Mesenchymal stem cell (in vitro differentiated cells and primary cell): ENCODE measurements around the gene CLDN3.
"Not testable (repeated sequence)": the region's sequence is repeated elsewhere in the genome, so short reads cannot be mapped to it uniquely, and the experiment has no call there.

Experiments used
- DNase-seq: peaks from one replicate; pipeline ENCODE4 v3.0.0-alpha.2; 2013
- H2AFZ ChIP-seq: one replicate; pipeline ENCODE4 v1.6.1; 2013; ENCODE audit warnings: low read depth, mild to moderate bottlenecking, control low read depth, inconsistent platforms, low read length, moderate library complexity
- H2AK5ac ChIP-seq: 2 replicates; pipeline ENCODE4 v1.6.1; 2013; ENCODE audit warnings: low read length, moderate library complexity, mild to moderate bottlenecking, inconsistent platforms; ENCODE audit not compliant: severe bottlenecking
- H2BK120ac ChIP-seq: one replicate; pipeline ENCODE4 v1.6.1; 2013; ENCODE audit warnings: low read depth, mild to moderate bottlenecking, inconsistent platforms, low read length, moderate library complexity
- H2BK12ac ChIP-seq, 2 experiments: one replicate each; pipeline ENCODE4 v1.6.1; 2013; ENCODE audit warnings: inconsistent platforms in 2 of 2, low read length in 2 of 2, mild to moderate bottlenecking in 2 of 2, moderate library complexity in 2 of 2, control low read depth in 1 of 2
- H2BK15ac ChIP-seq: one replicate; pipeline ENCODE4 v1.6.1; 2013; ENCODE audit warnings: mild to moderate bottlenecking, low read depth, inconsistent platforms; ENCODE audit not compliant: poor library complexity, severe bottlenecking
- H2BK5ac ChIP-seq: 2 replicates; pipeline ENCODE4 v1.6.1; 2013; ENCODE audit warnings: low read depth, mild to moderate bottlenecking, low read length, control low read depth, inconsistent platforms; ENCODE audit not compliant: poor library complexity, severe bottlenecking
- H3K14ac ChIP-seq, 2 experiments: one replicate each; pipeline ENCODE4 v1.6.1; 2013; ENCODE audit warnings: inconsistent platforms in 2 of 2, low read length in 2 of 2, control low read depth in 1 of 2, mild to moderate bottlenecking in 1 of 2, moderate library complexity in 1 of 2
- H3K18ac ChIP-seq, 2 experiments: one replicate each; pipeline ENCODE4 v1.6.1; 2013; ENCODE audit warnings: inconsistent platforms in 2 of 2, low read length in 2 of 2, control low read depth in 1 of 2, low read depth in 1 of 2, mild to moderate bottlenecking in 1 of 2
- H3K23ac ChIP-seq, 2 experiments: one replicate each; pipeline ENCODE4 v1.6.1; 2013; ENCODE audit warnings: inconsistent platforms in 2 of 2, low read length in 2 of 2, mild to moderate bottlenecking in 2 of 2, moderate library complexity in 2 of 2, control low read depth in 1 of 2
- H3K27ac ChIP-seq: 2 replicates; pipeline ENCODE4 v1.5.1; 2013; ENCODE audit warnings: mild to moderate bottlenecking, moderate library complexity, low read length, control low read depth, inconsistent platforms; ENCODE audit not compliant: poor library complexity, severe bottlenecking
- H3K27me3 ChIP-seq, 2 experiments: 2 replicates each; pipeline versions ENCODE4 v1.6.1 to v1.7.0; 2013; ENCODE audit warnings: low read length in 2 of 2, mild to moderate bottlenecking in 2 of 2, moderate library complexity in 2 of 2, control low read depth in 1 of 2, inconsistent platforms in 1 of 2; ENCODE audit not compliant: control insufficient read depth in 1 of 2, insufficient read depth in 1 of 2
- H3K36me3 ChIP-seq, 2 experiments: 2 replicates each; pipeline versions ENCODE4 v1.6.1 to v1.7.0; 2013; ENCODE audit warnings: low read length in 2 of 2, control low read depth in 1 of 2, inconsistent platforms in 1 of 2, low read depth in 1 of 2, mild to moderate bottlenecking in 1 of 2; ENCODE audit not compliant: insufficient read depth in 2 of 2, control insufficient read depth in 1 of 2
- H3K4ac ChIP-seq, 2 experiments: one replicate each; pipeline ENCODE4 v1.6.1; 2013; ENCODE audit warnings: inconsistent platforms in 2 of 2, low read length in 2 of 2, mild to moderate bottlenecking in 2 of 2, moderate library complexity in 2 of 2, control low read depth in 1 of 2, low read depth in 1 of 2
- H3K4me1 ChIP-seq: 2 replicates; pipeline ENCODE4 v1.6.1; 2013; ENCODE audit warnings: low read depth, low read length, control low read depth; ENCODE audit not compliant: control insufficient read depth, insufficient read depth
- H3K4me2 ChIP-seq: 2 replicates; pipeline ENCODE4 v1.6.1; 2013; ENCODE audit warnings: low read length, mild to moderate bottlenecking, inconsistent platforms; ENCODE audit not compliant: poor library complexity, severe bottlenecking
- H3K4me3 ChIP-seq, 2 experiments: 2 replicates each; pipeline versions ENCODE4 v1.5.1 to v1.7.0; 2013; ENCODE audit warnings: low read length in 2 of 2, mild to moderate bottlenecking in 2 of 2, control low read depth in 1 of 2, low read depth in 1 of 2; ENCODE audit not compliant: insufficient read depth in 1 of 2
- H3K79me1 ChIP-seq: replicated peaks from 2 replicates; pipeline ENCODE4 v1.6.1; 2013; ENCODE audit warnings: mild to moderate bottlenecking, control low read depth, low read length, inconsistent platforms; ENCODE audit not compliant: poor library complexity, severe bottlenecking
- H3K9ac ChIP-seq: 2 replicates; pipeline ENCODE4 v1.7.0; 2013; ENCODE audit warnings: mild to moderate bottlenecking, low read length, moderate library complexity
- H3K9me3 ChIP-seq: 2 replicates; pipeline ENCODE4 v1.7.0; 2013; ENCODE audit warnings: mild to moderate bottlenecking, low read length; ENCODE audit not compliant: control insufficient read depth
- H4K8ac ChIP-seq: one replicate; pipeline ENCODE4 v1.6.1; 2013; ENCODE audit warnings: inconsistent platforms, mild to moderate bottlenecking, low read length, moderate library complexity
- H4K91ac ChIP-seq: one replicate; pipeline ENCODE4 v1.6.1; 2013; ENCODE audit warnings: mild to moderate bottlenecking, low read length, inconsistent platforms
- WGBS: methylation state at CpG from one replicate; pipeline ENCODE4 v1.1.7; 2013; ENCODE audit warnings: mixed read lengths; 5-methylcytosine and 5-hydroxymethylcytosine counted together

Gene CLDN3

GRCh38 chr7:73801577-73801976 lies 31.5 kb upstream of the CLDN3 start:
- no peak overlapping the region for H3K18ac ChIP-seq
- no peak overlapping the region for H4K8ac ChIP-seq
- H2AK5ac ChIP-seq: no peak overlapping the region
- H3K23ac ChIP-seq: no peak overlapping the region
- H3K9ac ChIP-seq: no peak overlapping the region
- H3K4me3 ChIP-seq: no peak overlapping the region
- H3K9me3 ChIP-seq: no peaks in the 10 kb centered on the region
- no peak overlapping the region for H2BK15ac ChIP-seq
- H3K79me1 ChIP-seq: no peaks in the 10 kb centered on the region
- no peak overlapping the region for H2BK120ac ChIP-seq
- H3K14ac ChIP-seq: no peak overlapping the region
- no CpG with 5 or more reads among the region's 1 CpG for WGBS
- H3K36me3 ChIP-seq: no peaks in the 10 kb centered on the region
- H4K91ac ChIP-seq: no peak overlapping the region
- no peak for DNase-seq
- H3K4me2 ChIP-seq: no peak overlapping the region
- no peaks in the 10 kb centered on the region for H3K27me3 ChIP-seq
- H2AFZ ChIP-seq: no peak overlapping the region
- no peak overlapping the region for H3K4ac ChIP-seq
- no peaks in the 10 kb centered on the region for H3K4me1 ChIP-seq
- no peak overlapping the region for H3K27ac ChIP-seq
- no peak overlapping the region for H2BK12ac ChIP-seq
- H2BK5ac ChIP-seq: no peak overlapping the region

- Histone ChIP-seq H3K4ac (no peak overlapping the region), H3K36me3 (no peaks in the 10 kb centered on the region), H3K27me3 (no peaks in the 10 kb centered on the region), H3K79me1 (no peaks in the 10 kb centered on the region), H3K9me3 (no peaks in the 10 kb centered on the region), H2AK5ac (no peak overlapping the region), H3K4me1 (no peaks in the 10 kb centered on the region), H2BK12ac (no peak overlapping the region), H4K91ac (no peak overlapping the region), H2BK5ac (no peak overlapping the region), H3K27ac (no peak overlapping the region), H3K4me3 (no peak overlapping the region), H4K8ac (no peak overlapping the region), H3K18ac (no peak overlapping the region), H3K23ac (no peak overlapping the region), H3K14ac (no peak overlapping the region), H3K9ac (no peak overlapping the region), H2BK120ac (no peak overlapping the region), H3K4me2 (no peak overlapping the region), H2AFZ (no peak overlapping the region), H2BK15ac (no peak overlapping the region)
- WGBS: 61% methylated on average over 9 of the region's 10 CpGs
- no peak for DNase-seq
Measured at GRCh38 chr7:73799282-73800141, 29.4 kb upstream of the CLDN3 start.

GRCh38 chr7:73797176-73797575 lies 27.1 kb upstream of the CLDN3 start:
- H3K4me3 ChIP-seq, H3K27ac ChIP-seq, H2BK15ac ChIP-seq, H3K23ac ChIP-seq, H3K4ac ChIP-seq, H2AFZ ChIP-seq, H4K8ac ChIP-seq, H2BK12ac ChIP-seq, H3K9me3 ChIP-seq, H3K4me2 ChIP-seq, H3K9ac ChIP-seq, H4K91ac ChIP-seq, H2AK5ac ChIP-seq, H2BK5ac ChIP-seq, DNase-seq, H3K79me1 ChIP-seq, H3K36me3 ChIP-seq, H3K4me1 ChIP-seq, H2BK120ac ChIP-seq, H3K14ac ChIP-seq, H3K27me3 ChIP-seq, H3K18ac ChIP-seq: not testable (repeated sequence)
- WGBS: 96% methylated on average over 5 of the region's 34 CpGs

- not testable (repeated sequence) for H2BK120ac ChIP-seq, H4K91ac ChIP-seq, DNase-seq, H4K8ac ChIP-seq, H3K9me3 ChIP-seq, H2AK5ac ChIP-seq, H3K27me3 ChIP-seq, H2AFZ ChIP-seq, H3K9ac ChIP-seq, H2BK12ac ChIP-seq, H2BK15ac ChIP-seq, H3K14ac ChIP-seq, H2BK5ac ChIP-seq, H3K4me2 ChIP-seq, H3K79me1 ChIP-seq, H3K18ac ChIP-seq, H3K4me3 ChIP-seq, H3K36me3 ChIP-seq, H3K4ac ChIP-seq, H3K23ac ChIP-seq, H3K4me1 ChIP-seq, H3K27ac ChIP-seq
- 57% methylated on average over 2 of the region's 6 CpGs for WGBS
Measured at GRCh38 chr7:73796656-73797055, 26.6 kb upstream of the CLDN3 start.
